Measurements from ENCODE around the gene MAPK7.

Gene MAPK7

DNA sequence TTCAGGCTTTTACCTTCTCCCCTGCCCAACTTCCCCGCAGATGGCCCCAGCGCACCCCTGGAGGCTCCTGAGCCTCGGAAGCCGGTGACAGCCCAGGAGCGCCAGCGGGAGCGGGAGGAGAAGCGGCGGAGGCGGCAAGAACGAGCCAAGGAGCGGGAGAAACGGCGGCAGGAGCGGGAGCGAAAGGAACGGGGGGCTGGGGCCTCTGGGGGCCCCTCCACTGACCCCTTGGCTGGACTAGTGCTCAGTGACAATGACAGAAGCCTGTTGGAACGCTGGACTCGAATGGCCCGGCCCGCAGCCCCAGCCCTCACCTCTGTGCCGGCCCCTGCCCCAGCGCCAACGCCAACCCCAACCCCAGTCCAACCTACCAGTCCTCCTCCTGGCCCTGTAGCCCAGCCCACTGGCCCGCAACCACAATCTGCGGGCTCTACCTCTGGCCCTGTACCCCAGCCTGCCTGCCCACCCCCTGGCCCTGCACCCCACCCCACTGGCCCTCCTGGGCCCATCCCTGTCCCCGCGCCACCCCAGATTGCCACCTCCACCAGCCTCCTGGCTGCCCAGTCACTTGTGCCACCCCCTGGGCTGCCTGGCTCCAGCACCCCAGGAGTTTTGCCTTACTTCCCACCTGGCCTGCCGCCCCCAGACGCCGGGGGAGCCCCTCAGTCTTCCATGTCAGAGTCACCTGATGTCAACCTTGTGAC, 3.6 kb downstream of the MAPK7 start:
- no peak for DNase-seq

GRCh38 chr17:19382531-19383444, 4.5 kb downstream of the MAPK7 start:
- DNase-seq: no peak

DNA sequence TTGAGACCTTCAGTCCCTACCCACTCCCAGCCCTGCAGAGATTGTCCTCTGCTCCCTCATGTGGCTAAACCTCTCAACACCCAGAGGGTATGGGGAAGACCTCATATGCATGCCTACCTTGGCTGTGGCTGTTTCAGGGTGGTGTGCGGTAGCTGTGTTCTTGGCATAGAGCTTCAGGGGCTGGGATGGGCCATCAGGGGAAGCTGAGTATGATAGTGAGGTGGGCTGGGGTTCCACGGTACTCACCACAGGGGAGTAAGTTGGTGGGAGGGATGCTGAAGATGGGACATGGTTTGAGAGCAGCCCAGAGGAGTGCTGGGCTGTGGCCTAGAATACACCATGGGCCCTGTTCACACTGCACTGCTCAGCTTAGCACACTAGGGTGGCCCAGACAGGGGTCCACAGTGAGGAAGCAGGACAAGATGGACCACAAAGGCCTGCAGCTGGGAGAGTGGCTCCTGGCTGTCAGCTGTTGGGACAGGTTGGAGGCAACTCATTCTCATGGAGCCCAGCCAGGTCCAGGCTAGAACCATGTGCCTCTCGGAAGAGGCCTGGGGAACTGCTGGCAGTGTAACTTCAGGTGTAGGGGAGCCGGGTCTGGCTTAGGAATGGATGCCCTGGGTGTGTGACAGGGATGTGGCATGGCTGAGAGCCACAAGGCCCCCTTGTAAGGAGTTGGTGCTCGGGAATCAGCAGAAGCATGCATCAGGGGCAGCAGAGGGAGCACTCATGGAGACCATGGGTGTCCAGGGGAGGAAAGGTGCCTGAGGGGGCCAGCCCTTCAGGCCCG, 5.6 kb downstream of the MAPK7 start:
- DNase-seq: no peak

DNA sequence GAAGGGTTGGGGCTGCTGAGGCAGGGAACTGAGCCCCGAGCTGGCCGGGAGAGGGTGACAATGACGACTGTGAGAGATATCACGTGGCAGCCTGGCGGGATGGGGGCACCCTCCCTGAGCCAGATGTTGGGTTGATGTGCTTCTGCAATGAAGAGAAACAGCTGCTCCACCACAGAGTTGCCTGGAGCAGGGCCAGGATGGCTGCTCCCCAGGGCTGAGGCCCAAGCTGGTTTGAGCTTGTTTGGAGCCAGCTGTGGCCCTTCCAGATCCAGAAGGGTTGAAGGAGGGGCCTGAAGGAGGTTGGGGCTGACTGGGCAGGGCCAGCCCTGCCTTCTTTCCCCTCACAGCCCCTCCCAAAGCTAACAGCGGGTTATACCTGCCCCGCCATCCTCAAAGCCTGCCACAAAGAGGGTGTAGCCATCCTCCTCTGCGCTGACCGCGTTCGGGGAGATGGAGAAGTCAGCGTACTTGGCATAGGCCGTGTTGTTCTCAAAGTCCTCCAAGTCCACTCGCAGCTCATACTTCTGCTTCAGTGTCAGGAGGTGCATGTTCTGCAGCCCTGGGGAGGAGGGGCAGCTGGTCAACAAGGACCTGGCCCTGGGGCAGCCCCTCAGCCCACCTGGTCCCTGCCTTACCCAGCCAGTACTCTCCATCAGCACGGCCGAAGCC, 6.6 kb downstream of the MAPK7 start:
- DNase-seq: no peak

- DNase-seq: no peak
These were observed 7.3 kb downstream of the MAPK7 start for GRCh38 chr17:19385521-19385983.

GRCh38 chr17:19386051-19386929, 8.0 kb downstream of the MAPK7 start:
- DNase-seq: no peak

DNA sequence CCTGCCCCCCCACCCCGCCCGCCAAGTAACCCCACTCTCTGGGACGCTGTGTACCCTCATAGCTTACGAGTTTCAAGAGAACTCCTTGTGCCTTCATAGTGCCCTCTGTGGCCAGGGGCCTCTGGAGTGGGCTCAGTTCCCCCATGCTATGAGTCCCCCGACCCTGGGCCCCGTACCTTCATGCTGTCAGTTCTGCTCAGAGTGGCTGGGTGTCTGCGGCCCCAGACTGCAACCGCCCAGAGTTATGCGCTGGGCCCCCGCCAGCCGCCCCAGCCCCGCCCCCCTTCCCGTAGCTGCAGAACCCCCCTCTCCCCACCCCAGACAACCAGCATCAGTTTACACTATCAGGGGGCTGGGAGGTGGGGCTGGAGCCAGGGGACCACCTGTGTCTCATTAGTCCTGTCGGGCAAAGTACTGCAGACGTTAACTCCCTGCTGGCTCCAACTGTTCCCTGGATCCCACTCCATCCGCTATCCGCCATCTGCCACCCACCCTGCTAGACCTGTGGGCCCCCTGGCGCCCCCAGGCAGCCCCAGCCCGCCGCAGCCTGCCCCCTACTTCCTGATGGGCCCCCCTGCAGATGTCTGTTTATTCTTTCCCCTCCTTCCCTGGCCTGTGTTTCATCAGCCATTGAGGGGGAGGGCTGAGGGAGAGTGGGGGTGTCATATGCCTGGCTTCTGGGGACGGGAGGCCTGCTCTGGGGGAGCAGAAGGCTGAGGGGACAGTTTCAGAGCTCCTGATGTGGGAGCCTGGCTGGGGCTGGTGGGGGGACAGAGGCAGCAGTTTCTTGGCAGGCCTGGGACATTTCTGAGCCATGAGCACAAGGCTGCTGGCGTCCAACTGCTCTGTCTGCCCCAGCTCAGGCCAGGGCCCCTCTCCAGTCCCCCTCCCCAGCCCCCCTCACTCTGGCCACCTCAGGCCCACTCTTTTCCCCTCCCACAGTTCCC, 8.9 kb downstream of the MAPK7 start, which contains the start of gene MFAP4:
MFAP4 (minus strand) TSS at position 217 of the 947 bp plus-strand sequence; CDS start at position 182, 35 bp downstream.
- DNase-seq: no peak

DNA sequence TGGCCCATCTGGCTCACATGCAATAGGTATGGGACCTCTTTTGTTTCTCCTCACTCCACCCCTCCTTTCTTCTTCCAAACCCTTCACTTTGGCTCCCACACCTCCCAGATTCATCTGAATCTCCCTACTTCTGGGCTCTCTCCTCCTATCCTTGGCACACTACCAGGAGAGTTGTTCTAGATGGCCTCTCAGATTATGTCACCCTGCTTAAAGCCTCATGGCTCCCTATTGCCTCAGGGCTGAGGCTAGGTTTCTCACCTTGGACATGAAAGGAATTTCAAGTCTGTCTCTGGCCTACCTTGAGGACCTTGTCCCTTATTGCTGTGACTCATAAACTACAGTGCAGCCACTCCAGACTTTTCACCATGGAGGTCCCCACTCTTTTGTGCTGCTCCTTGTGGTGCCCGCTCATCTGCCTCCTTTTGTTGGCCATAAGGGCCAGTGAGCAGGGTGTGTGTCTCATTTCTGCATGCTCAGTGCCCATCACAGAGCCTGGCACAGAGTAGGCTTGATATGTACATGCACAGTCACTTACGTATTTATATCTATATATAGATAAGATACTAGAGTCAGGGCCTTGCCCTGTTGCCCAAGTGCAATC, 9.7 kb downstream of the MAPK7 start:
- no peak for DNase-seq

DNA sequence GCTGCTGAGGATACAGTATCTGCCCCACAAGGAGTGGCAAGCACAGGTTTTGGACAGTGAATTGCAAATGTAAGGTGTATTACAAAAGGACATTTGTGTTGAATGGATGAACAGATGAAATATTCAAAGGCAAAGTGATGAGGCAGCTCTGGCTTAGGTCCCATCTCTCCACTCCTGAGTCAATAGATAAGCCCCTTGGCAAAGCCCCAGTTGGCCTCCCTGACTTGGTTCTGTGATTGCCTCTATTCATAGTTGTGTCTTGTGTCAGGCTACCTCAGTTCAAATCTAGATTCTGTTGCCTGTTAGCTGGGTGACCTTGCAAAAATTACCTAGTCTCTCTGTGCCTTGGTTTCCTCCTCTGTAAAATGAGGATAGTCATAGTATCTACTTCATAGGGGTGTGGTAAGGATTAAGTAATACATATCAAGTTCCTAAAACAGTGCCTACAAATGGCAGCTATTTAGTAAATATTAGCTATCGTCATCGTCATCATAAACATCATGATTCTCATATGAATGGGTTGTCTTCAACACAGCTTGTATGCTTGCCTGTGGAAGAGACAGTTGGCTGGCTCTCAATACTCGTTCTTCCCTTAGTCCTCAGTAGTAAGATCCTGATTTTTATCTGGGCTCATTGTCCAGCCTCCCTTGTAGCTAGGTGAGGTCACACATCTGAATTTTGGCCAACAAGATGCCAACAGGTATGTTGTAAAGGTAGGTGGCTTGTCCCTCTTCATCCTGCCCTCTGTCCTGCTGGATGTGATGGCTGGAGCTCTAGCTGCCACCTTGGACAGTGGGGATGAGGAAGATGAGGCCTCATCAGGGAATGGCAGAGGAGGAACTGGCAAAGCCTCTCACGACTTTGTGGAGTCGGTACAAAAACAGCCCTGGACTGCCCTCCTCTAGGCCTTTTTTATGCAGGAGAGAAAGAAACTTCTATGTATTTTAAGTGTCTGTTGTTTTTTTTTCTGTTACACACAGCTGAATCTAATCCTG, 10.8 kb downstream of the MAPK7 start:
- no peak for DNase-seq

DNA sequence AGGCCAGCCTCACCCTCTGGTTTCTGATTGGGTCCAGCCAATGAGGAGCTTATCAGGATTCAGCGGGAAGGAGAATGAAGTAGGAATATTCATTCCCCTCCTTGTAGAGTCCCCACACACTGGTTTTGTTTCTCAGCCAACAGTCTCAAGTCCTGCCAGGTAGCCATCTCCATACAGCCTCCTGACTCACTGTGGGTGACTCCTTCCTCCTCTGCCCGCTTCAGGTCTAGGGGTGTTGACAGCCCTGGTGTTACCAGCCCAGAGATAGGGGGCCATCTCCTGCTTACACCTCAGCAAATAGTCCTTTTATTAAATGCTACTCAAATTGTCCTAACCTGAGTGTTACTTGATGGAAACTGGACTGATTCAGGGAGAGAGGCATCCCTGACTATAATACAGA, 12.7 kb downstream of the MAPK7 start:
- DNase-seq: no peak

DNA sequence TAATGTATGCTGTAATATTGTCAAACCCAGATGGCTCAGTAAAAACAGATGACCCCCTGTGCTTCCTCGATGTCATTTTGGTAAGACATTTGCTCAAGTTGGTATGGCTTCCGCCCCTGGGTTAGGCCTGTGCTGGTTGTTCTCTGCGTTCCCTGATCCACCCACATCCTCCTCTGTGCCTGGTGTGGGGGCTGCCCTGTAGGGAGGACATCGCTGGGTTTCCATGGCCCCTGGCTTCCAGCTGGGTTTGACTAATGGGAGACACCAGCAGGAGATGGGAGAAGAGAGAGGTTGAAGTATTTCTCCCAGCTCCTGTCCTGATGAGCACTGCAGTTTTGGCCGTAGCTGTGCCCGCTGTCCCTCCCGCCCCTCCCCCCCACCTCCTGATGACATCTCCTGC, 13.1 kb downstream of the MAPK7 start:
- DNase-seq: no peak

GRCh38 chr17:19392303-19392702, 14.0 kb downstream of the MAPK7 start:
- no peak for DNase-seq

DNA sequence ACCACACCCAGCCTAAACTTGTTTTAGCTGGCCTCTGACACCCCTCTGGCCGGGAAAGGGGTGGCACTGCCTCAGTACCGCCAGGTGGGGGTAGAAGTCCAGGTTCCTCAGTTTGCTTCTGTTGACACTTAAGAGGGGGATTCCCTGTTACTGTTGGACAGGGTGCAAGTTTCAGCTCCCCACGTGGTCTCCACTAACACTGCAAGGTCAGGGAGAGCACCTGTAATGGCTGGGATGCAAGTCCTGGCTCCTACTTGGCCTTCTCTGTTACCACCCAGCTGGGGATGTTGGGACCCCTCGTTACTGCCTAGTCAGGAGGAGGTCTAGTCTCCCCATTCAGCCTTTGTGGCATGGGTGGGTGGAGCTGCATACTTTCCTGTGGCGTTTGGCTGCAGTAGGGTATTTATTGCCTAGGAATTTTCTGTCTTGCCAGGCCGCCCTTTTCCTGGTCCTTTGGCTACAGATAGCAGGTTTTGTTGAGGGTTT, 19.3 kb downstream of the MAPK7 start:
- no peak for DNase-seq

GRCh38 chr17:19398301-19399181, 20.2 kb downstream of the MAPK7 start:
- DNase-seq: no peak

GRCh38 chr17:19399750-19400450, 21.6 kb downstream of the MAPK7 start:
- DNase-seq: no peak

DNA sequence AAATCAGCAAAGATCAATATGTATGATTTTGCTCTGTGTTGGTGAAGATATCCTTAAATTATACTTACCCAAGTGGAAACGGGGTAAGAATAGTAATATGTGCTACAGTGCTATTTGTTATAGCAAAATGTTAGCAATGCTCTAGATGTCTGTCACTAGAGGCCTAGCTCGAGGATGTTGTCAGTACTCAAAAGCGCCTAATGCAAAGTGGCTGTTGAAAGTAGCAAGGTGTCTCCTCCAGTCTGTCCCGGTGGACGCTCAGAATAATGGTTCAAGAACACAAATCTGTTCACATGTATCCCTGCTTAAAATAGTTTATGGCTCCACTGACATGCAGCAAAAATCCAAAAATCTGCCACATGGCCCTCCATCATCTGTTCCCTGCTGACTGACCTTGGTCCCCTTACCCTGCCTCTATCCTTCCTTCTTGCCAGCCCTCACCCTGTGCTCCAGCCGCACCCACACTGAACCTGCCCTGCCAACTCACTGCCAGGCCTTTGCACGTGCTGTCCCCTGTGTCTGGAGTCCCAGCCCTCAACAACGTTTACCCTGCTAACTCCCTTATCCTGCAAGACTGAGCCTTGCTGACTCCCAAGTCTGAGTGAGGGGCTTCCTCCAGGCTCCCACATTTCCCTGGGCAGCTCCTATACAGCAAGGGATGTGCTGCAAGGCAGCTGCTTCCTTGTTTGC, 23.2 kb downstream of the MAPK7 start:
- no peak for DNase-seq
